IPS-NIHi11 (cell line): Measurements from ENCODE around the gene PIK3CD.

Experiments used
- DNase-seq: peaks from one replicate; pipeline ENCODE4 v3.0.0; 2012; ENCODE audit warnings: mixed read lengths, low spot score

Gene PIK3CD

DNA sequence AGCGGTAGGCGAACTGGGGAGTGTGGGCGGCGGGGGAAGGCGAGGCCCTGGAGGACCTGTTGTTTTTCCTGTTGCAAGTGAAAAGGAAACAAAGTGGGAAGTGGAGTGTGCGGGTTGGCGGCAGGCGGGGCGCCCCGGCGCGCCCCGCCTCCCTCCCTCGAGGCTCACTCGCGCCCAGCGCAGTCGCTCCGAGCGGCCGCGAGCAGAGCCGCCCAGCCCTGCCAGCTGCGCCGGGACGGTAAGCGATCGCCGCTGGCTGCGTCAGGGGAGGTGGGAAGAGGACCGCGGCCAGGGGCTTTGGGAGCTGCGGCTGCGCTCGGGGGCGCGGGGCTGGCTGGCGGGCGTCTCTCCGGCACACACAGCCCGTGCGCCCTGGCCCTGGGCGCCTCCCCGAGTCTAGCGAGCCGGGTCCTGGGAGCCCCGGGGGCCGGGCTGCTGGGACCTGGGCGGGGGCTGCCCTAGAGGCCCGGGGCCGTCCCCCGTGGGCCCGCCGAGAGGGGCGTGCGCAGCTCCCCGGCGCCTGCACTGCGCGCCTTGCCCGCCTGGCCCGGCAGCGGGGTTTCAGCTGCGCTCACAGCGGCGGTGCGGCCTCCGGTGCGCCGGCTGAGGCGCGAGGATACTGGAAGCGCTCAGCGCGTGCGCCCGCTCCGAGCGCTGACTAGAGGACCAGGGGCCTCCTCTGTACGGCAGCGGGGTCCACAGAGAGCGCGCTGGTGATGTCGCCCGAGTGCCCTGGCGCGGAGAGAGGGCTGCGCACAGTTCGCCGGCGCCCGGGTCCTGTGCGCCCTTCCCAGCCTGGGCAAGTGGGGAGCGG is at the start of gene PIK3CD:
TSS of gene PIK3CD (plus strand) at position 167 of the 814 bp plus-strand sequence. CDS start 58,725 bp downstream, outside the sequence.
- DNase-seq = peak; percentile 83

DNA sequence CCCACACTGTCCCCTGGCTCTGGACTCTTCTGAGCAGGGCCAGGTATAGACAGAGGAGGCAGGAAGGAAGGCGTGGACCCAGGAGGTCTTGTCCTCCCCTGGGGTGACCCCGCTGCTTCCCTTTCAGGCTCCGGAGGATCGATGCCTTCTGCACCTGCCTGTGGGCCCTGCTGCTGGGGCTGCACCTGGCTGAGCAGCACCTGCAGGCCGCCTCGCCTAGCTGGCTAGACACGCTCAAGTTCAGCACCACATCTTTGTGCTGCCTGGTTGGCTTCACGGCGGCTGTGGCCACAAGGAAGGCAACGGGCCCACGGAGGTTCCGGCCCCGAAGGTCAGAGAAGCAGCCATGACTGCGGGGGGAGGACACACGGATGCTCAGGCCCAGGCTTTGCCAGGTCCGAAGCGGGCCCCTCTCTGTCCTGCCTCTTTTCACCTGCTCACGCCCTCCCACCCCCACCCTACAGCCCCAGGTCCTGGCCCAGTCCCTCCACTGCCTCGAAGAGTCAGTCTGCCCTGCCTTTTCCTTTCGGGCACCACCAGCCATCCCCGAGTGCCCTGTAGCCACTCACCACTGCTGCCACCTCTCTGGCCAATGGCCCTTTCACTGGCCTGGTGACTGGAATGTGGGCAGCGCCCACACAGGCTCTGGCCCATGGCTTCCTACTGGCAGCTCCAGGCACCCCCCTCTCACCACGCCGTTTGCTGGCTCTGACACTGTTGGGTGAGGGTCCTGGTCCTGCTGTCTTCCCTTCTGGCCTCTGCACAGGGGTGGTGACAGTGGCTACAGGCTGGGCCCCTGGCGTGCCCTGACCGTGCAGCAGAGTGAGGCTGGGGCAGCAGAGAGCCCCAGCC is 49.4 kb upstream of the PIK3CD start:
- no peak for DNase-seq

- no peak for DNase-seq
Observed at GRCh38 chr1:9602794-9603167, 48.8 kb upstream of the PIK3CD start.

DNA sequence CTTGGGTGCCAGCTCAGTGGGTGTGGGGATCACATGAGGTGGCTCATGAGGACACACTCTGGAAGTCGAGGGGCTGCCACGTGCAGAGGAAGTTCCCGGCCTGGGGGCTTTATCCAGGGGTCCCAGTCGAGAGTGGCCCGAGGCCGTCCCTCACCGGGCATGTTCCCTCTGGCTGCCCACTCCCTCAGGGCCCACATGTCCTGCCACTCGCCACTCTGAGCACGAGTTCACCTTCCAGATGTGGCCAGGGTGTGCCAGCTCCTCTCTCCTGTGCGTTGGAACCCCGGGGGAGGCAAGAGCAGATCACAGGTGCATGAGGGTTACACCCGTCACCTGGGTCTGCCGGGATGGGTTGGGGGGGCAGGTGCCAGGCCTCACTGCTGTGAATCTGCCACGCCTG is 48.2 kb upstream of the PIK3CD start:
- no peak for DNase-seq

DNA sequence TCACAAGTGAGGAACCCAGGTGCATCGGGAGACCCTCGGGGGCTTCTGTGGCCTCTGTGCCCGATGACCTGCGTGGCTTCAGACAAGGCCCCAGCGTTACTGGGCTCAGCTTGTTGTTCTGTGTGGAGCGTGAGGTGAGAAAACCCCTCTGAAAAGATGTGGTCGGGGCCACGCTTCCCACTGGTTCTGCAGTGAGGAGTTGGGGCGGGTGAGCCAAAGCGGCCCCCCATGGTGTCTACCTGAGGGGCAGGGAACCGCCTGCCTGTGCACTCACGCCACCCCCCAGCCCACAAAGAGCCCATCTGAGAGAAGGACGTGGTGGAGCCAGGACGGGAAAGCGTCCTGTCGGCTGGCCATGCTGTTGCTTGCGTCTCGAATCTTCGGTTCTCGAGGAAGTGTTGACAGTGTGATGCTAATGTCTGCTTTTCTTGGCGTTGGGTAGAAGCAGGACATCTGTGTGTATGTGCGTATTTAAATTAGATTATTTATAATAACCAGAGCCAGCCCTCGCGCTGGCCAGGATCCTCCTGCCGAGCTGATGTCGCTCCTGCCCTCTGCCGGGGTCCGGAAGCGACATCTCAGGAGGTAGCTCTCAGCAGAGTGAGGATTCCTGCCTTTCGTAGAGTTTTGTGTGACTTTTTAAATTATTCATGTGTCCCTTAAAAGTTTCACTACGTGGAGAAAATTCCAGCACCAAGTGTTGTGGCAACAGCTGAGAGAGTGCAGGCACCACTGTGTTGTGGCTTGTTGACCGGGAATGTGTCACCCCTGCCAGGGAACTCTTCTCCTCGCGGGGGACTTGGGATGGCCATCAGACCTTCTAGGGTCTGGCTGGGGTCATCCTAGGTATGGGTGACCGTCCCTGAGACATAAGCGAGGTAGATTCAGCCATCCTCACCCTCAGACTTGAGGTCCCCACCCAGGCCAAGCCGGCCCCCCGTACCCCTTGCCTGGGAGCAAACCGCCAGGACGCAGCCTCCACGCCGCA is 47.5 kb upstream of the PIK3CD start:
- DNase-seq = no peak

DNA sequence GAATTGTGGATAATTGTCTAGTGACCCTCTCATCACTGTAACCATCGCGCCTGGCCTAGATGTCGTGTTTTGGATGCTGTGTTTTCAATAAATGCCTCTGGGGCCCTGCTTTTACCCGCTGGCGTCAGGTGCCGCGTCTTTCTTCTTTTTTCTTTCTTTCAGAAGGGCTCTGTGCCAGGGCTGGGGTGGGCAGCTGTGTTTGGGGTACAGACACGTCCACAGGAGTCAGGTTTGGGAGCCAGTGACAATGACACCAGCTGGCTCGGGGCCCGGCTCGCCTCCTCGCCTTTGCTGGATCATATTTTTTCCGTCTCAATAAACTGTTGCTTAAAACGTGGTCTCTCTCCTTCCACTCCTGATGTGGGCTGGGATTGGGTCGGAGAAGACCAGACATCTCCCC is 46.7 kb upstream of the PIK3CD start:
- DNase-seq = no peak

DNA sequence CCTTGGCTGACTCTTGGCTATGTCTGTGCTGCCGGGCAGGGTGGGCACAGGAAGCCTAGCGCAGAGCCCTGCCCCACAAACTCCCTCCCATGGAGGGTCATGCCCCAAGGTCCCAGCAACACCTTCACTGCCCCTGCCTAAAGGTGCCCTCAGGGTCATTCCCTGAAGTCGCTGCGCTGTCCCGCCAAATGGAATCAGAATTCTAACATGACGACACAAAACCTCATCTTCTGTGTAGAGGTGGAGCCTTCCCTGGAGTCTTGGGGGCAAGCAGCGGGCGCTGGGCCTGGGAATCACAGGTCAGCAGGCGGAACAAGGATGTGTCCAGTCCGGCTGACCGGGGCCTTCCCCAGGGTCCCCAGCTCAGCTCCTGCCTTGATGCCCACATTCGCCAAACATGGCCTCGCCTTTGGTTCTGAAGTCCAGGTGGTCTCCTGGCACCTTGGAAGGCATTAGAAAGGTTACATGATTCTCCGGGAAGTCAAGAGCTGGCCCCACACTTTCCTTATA is 45.5 kb upstream of the PIK3CD start:
- DNase-seq = no peak

- no peak for DNase-seq
Observed at GRCh38 chr1:9606458-9606857, 45.1 kb upstream of the PIK3CD start.

DNA sequence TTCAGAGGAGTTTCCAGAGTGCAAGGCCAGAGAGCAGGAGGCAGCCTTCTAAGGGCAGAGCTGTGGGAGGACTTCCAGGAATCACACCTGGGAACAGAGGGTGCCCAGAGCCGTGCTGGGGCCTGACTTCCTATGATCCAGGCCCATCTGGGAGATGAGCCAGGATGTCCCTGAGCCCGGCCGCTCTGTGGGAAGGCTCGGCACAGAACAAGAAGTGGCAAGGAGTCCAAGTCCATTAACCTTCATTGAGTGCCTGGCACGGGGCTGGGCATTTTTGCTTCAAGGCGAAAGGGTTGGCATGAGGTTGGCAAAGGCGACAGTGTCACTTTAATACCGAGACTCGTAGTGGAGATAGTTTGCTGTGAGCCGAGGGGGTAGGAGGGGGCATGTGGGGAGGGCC is 44.6 kb upstream of the PIK3CD start:
- no peak for DNase-seq

- DNase-seq = no peak
Observed at GRCh38 chr1:9607352-9607751, 44.2 kb upstream of the PIK3CD start.

GRCh38 chr1:9609998-9610397 is 41.5 kb upstream of the PIK3CD start:
- DNase-seq = no peak

DNA sequence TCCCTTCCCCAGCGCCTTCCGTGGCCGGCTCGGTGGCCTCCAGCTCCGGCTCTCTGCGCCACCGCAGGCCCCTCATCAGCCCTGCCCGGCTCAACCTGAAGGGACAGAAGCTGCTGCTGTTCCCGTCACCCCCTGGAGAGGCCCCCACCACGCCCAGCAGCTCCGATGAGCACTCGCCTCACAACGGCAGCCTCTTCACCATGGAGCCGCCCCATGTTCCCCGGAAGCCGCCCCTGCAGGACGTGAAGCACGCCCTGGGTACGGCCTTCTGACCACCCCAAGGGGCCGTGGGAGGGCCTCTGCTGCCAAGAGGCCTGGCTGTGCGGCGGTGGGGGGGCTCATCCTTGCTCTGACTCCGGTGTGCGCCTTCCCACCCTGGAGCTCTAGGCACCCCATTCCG is 41.0 kb upstream of the PIK3CD start:
- no peak for DNase-seq

DNA sequence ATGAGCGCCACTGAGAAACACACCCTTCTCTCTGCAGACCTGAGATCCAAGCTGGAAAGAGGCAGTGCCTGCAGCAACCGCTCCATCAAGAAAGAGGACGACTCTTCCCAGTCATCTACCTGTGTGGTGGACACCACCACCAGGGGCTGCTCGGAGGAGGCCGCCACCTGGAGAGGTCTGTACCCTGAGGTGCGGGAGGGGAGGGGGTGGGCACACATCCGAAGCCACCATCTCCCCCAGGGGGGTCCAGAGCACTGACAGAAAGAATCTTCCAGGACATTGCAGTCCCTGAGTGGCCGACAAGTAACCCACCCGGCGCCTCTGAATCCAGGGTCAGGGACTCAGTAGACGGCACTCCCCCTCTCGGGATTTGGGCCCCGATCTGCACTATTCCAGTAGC is 39.8 kb upstream of the PIK3CD start:
- no peak for DNase-seq

- DNase-seq = no peak
Observed at GRCh38 chr1:9612162-9612845, 39.2 kb upstream of the PIK3CD start.

GRCh38 chr1:9612871-9613624 is 38.5 kb upstream of the PIK3CD start:
- no peak for DNase-seq

DNA sequence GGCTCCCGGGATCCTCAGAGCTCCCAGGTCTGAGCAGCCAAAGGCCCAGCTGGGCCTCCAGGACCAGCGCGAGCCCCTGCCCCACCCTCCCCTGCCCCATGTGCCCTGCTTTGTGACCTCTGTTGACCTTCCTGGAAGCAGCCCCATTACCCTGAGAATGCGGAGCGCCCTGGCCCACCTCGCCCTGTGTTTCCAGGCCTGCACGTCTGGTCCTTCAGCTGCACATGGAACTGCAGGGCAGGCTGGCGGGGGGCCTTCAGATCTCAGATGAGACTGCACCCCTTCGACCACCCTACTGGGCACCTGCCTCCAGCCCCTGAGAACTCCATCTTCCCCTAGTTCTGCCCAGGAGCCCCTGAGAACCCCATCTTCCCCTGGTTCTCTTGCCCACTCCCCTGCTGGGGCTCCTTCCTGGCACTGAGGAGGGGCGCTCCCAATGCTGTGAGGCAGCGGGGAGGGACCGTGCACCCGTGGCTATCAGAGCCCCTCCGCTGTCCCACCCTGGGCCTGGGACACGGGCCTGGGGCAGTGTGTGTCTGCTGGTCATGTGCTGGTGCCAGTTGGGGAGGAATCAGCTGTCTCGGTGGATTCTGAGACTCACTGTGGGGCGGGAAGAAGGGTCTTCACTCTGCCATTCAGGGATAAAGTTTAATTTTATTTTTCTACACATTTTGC is 37.8 kb upstream of the PIK3CD start:
- DNase-seq = no peak

GRCh38 chr1:9615316-9616063 is 36.0 kb upstream of the PIK3CD start:
- peak; percentile 87 for DNase-seq

GRCh38 chr1:9618909-9619679 is 32.4 kb upstream of the PIK3CD start:
- DNase-seq = no peak
